Stimulated activated CD8-positive, alpha-beta memory T cell treated with anti-CD3 and anti-CD28 coated beads, Interleukin-4, amount 100 ng/mL, for 4 hours (primary cell): Measurements from ENCODE around the gene C19orf53.
"Not testable (repeated sequence)": the region's sequence is repeated elsewhere in the genome, so short reads cannot be mapped to it uniquely, and the experiment has no call there.

Source experiments
- DNase-seq, 2 donors: peaks; one replicate each; pipeline ENCODE4 v3.0.0-alpha.2; 2020; ENCODE audit warnings: low read depth in 2 of 2, low spot score in 1 of 2

Gene C19orf53

DNA sequence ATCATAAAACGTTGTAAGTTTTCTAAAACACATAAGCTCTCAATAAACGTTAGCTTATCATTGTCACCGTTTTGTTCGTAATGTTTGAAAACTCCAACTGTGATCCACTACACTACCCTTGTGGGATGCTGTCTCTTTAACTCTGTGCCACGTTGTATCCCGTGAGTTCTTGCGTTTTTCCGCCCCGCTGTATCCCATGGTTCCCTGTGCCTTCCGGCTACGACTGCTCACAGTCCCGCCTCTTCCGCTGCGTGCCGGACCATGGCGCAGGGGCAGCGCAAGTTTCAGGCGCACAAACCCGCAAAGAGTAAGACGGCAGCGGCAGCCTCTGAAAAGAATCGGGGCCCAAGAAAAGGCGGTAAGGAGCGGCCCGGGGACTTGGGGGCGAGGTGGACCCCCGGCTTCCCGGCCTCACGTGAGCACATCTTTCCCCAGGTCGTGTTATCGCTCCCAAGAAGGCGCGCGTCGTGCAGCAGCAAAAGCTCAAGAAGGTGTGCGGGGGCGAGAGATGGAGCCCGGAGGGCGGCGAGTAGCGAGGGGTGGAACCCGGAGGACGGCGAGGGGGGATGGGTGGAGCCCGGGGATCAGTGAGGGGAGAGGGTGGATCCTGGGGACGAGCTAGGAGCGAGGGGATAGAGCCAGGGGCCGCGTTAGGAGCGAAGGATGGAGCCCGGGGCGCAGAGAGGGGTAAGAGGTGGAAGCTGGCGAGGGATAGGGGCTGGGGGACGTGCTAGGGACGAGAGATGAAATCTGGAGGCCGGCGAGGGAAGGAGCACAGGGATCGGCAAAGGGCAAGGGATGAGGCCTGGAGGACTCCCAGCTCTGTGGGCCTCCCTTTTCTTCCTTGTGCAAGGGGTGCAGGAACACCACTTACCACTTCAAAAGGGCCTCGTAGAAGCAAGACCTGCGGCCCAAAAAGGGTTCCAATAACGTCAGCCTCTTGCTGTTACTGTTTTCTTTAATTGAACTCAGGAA, at the start of gene C19orf53:
TSS of gene C19orf53 (plus strand) at position 240 of the 975 bp plus-strand sequence. CDS start at position 262, 22 bp downstream.
- DNase-seq, result peak; percentile 72 to 74

DNA sequence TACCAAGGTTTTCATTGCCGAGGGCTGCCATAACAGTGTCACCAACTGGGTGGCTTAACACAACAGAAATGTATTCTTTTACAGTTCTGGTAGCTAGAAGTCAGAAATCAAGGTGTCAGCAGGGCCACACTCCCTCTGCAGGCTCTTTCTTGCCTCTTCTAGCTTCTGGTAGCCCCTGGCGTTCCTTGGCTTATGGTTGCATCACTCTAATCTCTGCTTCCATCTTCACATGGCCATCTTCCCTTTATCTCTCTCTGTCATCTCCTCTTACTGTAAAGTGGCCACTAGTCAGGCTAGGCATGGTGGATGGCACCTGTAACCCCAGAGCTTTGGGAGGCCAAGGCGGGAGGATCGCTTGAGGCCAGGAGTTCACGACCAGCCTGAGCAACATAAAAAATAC, 47.9 kb upstream of the C19orf53 start:
- DNase-seq, result no peak

- DNase-seq, result no peak
These were observed 46.5 kb upstream of the C19orf53 start for GRCh38 chr19:13727798-13728197.

DNA sequence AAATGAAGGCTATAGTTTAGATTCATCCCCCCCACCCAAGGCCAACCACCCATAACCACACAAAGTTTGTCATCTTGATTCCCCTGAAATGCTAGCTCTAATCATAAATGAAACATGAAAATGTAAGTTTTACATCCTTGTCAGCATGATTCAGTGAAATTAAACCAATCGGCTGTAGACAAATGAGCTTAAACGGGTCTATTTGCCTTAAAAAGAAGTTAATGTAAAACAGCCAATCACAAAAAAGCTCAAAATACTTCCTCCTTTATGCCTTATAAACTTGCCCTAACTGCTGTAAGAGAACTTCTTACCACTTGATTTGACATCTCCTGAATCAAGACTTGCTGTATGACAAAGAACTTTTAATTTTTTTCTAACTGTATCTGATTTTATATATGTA, 44.4 kb upstream of the C19orf53 start:
- no peak for DNase-seq

DNA sequence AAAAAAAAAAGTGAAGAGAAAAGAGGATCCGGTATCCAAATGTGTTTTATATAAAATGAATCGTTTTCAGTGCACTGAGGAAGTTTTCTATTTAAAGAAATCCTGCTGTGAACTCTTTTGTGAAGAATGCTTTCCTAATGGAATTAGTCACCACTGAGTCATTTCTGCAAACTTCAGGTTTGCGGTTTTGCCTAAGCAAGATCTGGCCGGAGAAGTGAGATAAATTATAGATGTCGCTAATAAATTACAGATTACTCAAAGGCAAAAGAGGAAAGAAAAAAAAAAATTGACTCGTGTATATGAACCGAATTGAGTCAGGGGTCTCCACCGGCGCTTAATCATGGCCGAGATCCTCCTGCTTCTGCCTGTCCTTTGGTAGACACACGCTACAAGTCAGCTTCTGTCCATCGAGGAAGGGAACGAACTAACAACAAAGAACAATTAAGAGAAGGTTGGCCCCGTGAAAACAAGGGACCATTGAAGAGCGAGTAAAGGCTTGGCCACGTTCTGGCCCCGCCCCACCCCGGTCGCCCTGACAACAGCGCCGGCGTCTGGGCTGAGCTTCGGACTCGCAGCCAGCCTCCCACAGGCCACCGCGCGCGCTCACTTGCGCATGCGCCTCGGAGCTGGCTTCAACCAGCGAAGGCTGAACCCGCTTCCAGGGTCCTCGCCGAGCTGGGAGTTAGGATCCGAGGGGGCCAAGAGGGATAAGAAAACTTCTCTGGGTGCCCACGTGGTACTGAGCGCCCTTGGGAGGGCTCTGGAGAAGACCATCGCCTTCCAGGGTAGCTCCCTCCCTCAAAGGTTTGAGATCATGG, 42.9 kb upstream of the C19orf53 start:
- peak; percentile 83 to 91 for DNase-seq

GRCh38 chr19:13732337-13732736, 41.9 kb upstream of the C19orf53 start:
- DNase-seq, result no peak

DNA sequence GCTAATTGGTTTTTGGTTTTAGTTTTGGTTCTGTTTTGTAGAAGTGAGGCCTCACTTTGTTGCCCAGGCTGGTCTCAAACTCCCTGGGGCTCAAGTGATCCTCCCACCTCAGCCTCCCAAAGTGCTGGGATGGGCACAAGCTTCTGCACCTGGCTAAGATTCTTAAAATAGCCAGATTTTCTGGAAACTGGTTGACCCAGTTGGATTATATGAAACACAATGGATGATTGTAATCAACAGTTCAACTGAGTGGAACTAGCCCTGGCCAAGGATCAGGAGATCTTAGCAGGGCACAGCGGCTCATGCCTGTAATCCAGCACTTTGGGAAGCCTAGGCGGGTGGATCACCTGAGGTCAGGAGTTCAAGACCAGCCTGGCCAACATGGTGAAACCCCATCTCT, 39.5 kb upstream of the C19orf53 start:
- no peak for DNase-seq

DNA sequence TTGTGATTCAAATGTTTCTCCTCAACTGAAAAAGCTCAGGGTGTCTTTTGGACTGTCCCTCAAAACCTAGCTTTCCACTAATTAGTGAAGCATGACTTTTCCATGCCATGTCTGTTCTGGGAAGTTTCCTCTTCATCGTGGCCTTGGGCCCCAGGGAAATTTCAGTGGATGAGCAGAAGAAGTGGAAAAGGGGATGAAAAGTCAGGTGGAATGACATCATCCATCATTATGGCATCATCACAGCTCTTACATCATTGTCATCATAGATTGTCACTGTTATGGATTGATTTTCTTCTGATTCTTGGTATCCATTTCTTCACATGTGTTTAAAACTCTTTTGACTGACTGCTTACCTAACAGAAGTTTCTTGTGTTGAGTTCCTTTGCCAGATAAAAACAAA, 36.2 kb upstream of the C19orf53 start:
- DNase-seq, result no peak

- DNase-seq, result no peak
These were observed 32.4 kb upstream of the C19orf53 start for GRCh38 chr19:13741893-13742292.

GRCh38 chr19:13742756-13743155, 31.5 kb upstream of the C19orf53 start:
- DNase-seq, result no peak

DNA sequence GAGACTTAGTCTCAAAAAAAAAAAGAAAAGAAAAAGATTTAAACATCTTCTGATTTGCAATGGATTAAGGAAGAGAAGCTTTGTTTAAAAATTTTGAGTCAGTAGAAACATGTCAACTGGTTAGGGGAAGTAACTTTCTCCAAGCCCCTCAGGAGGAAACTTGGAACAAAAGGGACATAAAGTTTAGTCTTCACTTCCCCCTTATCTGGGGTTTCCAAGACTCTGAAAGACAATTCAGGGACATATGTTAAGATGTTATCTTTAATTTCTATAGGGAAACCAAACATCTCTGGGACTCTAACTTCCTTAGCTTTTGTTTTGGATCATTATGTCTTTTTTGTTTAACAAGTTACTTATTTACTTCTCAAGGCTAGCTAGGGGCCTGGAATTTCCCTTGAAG, 30.1 kb upstream of the C19orf53 start:
- no peak for DNase-seq

DNA sequence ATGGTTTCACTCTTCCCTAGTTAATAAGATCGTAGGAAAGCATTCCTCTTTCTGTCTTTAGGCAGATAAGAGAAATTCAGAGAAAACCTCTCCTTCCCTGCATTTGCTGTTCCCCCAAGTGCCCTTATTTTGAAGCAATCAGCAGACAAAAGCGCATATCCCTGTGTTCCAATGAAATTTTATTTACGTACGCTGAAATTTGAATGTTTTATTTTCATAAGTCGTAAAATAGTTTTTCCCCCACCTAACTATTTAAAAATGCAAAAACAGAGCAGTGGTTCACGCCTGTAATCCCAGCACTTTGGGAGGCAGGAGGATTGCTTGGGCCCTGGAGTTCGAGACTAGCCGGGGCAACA, 27.2 kb upstream of the C19orf53 start:
- DNase-seq, result no peak

DNA sequence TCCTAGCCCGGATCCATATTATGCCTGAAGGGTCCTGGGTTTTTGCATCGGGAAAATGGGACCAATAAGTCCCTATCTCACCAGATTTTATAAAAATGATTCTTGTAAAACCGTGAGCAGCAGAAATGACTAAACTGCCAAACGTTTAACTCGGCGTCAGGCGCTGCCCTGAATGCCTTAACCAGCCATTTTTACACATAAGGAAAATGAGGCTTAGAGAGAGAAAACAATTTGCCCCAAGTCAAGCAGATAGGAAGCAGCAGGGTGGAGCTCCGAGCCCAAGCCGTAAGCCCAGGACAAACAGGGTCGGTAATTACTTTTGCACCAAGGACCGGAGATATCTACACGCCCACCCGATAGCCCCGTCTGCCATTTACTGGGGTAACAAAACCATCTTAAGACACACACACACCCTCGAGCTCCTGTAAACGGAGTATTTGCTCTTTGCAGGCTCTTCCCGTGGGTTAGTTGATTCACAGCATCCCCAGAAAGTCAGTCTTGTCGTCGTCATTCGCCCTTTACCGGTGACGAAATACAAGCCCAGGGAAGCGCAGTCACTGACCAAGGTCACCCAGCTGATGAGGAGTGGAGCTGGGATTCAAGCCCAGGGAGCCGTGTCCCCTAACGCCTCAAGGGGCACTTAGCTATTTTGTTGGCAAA, 26.0 kb upstream of the C19orf53 start:
- DNase-seq, result no peak

DNA sequence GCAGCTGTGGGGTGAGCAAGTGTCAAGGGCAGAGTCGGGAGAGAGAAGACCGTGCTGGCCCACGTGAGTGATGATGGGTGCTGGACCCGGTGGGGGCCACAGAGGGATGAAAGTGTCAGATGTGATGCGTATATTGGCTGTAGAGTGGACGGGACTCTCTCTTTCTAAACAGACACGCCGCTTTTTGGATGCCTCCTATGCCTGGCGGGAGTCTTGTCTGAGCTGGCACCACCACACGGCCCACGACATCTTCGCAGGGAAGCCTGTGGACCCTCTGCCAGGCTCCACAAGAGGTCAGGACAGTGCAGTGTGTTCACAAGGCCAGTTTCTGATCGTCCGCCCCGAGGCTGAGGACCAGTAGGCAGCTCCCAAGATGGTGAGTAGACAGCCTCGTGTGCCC, 22.8 kb upstream of the C19orf53 start:
- DNase-seq, result no peak

DNA sequence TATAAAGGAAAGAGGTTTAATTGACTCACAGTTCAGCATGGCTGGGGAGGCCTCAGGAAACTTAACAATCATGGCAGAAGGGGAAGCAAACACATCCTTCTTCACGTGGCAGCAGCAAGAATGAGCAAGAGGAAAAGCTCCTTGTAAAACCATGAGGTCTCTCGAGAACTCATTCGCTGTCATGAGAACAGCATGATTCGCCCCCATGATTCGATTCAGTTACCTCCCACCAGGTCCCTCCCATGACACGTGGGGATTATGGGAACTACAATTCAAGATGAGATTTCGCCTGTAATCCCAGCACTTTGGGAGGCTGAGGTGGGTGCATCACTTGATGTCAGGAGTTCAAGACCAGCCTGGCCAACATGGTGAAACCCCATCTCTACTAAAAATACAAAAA, 20.6 kb upstream of the C19orf53 start:
- DNase-seq, result not testable (repeated sequence)

DNA sequence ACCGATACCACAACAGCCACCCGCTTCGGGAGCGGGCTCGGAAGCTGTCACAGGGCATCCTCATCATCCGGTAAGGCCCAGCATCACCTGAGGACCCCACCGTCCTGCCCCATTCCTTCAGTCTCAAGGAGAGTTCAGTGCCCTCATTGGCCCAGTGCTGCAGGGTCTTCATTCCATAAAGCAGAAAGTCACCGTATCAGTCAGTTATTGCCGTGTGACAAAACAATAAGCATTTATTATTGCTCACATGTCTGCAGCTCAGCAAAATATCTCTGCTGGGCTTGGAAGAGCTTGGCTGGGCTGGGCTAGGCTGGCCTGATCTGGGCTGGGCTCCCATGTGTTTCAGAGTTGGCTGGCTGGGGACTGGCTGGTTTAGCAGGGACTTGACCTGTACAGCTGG, 18.0 kb upstream of the C19orf53 start:
- no peak for DNase-seq

DNA sequence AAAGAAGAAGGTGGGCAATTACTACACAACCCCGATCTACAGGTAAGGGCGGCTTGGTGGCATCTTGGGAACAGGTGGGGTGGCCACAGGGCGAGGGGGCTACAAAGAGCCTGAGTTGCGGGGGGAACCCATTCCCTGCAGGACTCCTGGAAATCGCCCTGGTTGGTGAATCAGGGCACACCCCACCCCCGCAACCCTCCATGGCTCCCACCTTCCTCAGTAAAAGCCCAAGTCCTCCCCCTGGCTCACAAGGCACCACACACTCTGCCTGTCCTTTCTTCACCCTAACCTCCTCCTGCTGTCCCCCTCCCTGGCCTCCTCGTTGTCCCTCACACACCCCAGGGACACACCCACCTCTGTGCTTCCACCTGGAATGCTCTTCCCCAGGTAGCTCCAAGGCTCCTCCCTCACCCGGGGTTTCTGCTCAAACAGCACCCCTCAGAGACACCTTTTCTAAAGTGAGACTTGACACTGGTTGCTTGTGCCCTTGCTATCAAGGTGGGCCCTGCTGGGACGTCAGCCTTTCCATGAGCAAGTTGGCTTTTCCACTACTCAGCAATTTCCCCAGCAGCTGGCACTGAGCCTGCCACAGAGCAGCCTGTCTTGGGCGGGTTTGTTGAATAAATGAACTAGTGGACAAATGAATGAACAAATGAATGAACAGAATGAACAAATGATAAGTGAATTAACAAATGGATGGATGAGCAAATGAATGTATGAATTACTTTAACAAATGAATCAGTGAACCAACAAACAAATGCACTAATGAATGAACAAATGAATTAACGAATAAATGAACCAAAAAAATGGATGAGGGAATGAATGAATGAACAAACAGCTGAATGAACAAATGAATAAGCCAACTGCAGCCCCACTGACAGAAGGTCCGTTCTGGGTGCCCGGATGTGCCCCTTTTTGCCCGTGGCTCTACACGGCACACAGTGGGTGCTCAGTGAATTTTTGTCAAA, 16.2 kb upstream of the C19orf53 start:
- DNase-seq, result no peak

- no peak for DNase-seq
These were observed 15.5 kb upstream of the C19orf53 start for GRCh38 chr19:13758795-13759194.

DNA sequence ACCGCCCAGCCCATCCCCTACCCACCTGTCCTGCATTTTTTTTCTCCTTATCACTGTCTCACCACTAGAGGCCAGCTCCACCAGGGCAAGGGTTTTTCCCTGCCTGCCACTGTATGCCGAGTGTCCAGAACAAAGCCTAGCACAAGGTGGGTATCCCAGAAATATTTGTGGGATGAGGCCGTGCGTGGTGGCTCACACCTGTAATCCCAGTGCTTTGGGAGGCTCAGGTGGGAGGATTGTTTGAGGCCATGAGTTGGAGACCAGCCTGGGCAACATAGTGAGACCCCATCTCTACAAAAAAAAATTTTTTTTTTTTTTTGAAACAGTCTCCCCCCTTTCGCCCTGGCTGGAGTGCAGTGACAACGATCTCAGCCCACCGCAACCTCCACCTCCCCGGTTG, 12.8 kb upstream of the C19orf53 start:
- no peak for DNase-seq

DNA sequence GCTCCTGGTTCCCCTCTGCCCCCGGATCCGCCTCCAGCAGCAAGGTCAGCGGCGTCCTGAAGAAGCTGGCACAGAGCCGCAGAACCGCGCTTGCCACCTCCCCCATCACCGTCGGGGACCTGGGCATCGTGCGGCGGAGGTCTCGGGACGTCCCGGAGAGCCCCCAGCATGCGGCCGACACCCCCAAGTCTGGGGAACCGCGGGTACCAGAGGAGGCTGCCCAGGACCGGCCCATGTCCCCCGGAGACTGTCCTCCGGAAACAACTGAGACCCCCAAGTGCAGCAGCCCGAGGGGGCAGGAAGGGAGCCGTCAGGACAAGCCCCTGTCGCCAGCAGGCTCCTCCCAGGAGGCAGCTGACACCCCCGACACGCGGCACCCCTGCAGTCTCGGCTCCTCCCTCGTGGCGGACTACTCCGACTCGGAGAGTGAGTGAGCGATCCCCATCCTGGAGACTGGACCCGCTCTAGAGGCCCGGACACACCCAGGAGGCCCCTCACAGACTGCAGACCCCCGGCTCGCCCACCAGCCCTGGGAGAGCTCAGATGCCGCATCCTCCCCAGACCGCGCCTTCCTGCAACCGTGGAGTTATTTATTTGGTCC, 11.5 kb upstream of the C19orf53 start:
- no peak for DNase-seq
